ENCODE data around the gene MRPL16.

MRPL16 gene

DNA sequence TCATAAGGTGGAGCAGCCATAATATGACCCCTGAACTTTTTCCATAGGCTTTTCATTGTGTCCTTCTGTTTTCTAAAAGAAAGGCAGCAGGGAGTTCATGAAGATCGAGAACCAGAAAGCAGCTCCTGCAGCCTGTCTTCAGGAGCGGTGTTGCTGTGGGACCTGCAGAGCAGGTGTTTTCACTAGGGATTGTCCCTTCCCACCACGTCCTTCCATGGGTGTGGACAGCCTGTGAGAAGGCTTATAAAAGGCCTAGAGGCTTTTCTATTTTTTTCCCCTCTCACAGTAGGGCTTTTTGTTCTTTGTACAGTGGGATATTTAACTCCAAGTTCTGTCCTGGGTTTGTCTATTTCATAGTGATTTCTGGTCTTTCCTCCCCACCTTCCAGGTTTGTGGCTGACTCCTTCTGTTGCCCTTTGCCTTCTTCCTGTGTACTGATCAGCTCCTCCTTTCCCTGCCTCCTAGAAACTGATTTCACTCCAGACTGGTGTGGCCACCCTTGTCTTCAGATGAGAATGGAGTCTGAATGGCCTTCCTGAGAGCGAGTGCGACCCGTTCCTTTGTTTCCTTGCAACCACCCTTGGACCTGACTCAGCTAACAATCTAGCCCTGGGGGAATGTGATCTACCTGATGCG lies 10.1 kb downstream of the MRPL16 start:
- H3K27ac ChIP-seq: no peak overlapping the region; the same call in 1 of the 2 replicates
- no peak for TF ChIP-seq ZFX (IDR thresholded peaks at IDR 0.05; ENCODE audit: borderline replicate concordance)

DNA sequence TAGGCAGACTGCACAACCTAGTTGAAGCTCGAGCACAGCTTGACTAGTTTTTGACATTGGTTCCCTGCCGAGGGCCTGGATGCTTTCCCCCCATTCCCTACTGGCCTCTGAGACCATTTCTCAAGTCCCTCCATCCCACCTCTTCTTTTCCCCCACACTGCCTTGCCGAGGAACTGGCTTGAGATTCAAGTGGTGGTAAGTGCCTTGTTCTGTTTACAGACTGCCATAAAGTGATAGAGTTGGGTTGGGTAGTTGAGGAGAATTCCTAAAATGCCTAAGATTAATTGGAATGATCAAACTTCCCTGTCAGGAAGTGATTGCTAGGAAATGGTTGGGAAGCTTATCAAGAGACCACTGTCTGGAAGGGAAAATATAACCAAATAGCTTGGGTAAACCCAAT lies 16.2 kb downstream of the MRPL16 start:
- no peak for TF ChIP-seq ZFX (IDR thresholded peaks at IDR 0.05; ENCODE audit: borderline replicate concordance)
- TF ChIP-seq, protein P1, sequence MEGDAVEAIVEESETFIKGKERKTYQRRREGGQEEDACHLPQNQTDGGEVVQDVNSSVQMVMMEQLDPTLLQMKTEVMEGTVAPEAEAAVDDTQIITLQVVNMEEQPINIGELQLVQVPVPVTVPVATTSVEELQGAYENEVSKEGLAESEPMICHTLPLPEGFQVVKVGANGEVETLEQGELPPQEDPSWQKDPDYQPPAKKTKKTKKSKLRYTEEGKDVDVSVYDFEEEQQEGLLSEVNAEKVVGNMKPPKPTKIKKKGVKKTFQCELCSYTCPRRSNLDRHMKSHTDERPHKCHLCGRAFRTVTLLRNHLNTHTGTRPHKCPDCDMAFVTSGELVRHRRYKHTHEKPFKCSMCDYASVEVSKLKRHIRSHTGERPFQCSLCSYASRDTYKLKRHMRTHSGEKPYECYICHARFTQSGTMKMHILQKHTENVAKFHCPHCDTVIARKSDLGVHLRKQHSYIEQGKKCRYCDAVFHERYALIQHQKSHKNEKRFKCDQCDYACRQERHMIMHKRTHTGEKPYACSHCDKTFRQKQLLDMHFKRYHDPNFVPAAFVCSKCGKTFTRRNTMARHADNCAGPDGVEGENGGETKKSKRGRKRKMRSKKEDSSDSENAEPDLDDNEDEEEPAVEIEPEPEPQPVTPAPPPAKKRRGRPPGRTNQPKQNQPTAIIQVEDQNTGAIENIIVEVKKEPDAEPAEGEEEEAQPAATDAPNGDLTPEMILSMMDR (IDR thresholded peaks at IDR 0.05): no peak
- H3K27ac ChIP-seq: no peak overlapping the region

- H3K27ac ChIP-seq: no peak overlapping the region
- TF ChIP-seq, protein P1 (IDR thresholded peaks at IDR 0.05): no peak
- no peak for TF ChIP-seq ZFX (IDR thresholded peaks at IDR 0.05; ENCODE audit: borderline replicate concordance)
These were observed 18.1 kb downstream of the MRPL16 start for GRCh38 chr11:59792507-59792906.

- H3K27ac ChIP-seq: no peak overlapping the region
- TF ChIP-seq, protein P1 (IDR thresholded peaks at IDR 0.05): no peak
- no peak for TF ChIP-seq ZFX (IDR thresholded peaks at IDR 0.05; ENCODE audit: borderline replicate concordance)
These were observed 18.9 kb downstream of the MRPL16 start for GRCh38 chr11:59791639-59792038.

- TF ChIP-seq, protein P1 (IDR thresholded peaks at IDR 0.05): no peak
- no peak for TF ChIP-seq ZFX (IDR thresholded peaks at IDR 0.05; ENCODE audit: borderline replicate concordance)
- peak overlapping the region; percentile 86 for H3K27ac ChIP-seq
These were observed 22.8 kb downstream of the MRPL16 start for GRCh38 chr11:59787816-59788215.

DNA sequence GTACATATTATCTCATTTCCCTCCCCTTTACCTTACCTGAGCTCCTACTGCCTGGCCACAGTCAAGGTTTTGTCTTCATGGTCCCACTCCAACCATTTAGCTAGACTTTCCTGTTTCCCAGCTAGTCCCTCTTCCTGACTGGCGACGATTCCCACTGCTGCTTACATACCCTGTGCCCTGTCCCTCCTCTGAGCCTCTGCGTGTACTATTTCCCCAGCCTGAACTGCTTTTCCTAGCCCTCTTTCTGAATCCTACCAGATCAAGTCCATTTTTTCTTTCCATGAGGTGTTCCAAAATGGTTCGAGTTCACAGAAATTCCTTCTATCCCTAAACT lies 23.4 kb downstream of the MRPL16 start:
- peak overlapping the region; percentile 86 for H3K27ac ChIP-seq
- no peak for TF ChIP-seq ZFX (IDR thresholded peaks at IDR 0.05; ENCODE audit: borderline replicate concordance)
- TF ChIP-seq, protein P1 (IDR thresholded peaks at IDR 0.05): no peak

DNA sequence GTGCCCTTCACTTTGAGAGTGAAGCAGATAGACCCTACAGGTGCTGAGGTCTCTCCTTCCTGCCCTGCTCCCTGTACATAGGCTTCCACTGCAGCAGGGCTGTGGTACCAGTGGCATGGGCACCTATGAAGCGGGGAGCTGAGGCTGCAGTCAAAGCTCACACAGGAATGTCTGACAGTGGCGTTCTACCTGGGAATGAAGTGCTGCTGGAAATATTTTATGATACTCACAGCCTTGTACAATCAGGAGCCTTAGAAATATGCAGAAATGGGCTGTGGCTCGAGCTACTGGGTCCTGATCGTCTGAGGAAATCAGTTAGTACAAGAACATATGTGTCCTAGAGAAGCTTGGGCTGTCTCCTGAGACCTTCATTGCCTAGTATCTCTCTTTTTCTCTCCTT lies 24.8 kb downstream of the MRPL16 start:
- TF ChIP-seq, protein P1 (IDR thresholded peaks at IDR 0.05): no peak
- TF ChIP-seq ZFX (IDR thresholded peaks at IDR 0.05; ENCODE audit: borderline replicate concordance): no peak
- H3K27ac ChIP-seq: peak overlapping the region; percentile 86

- H3K27ac ChIP-seq: peak overlapping the region; percentile 86
These were observed 26.1 kb downstream of the MRPL16 start for GRCh38 chr11:59784441-59784840.
